IMR-90 (cell line): ENCODE measurements around the gene GNG5. TPM values are rescaled to one million over a fixed set of nuclear protein-coding genes. Genes with fewer than 3 reads are reported as not detected.
A peak's percentile ranks its signal among the peaks of the same experiment; 100 is the strongest.

Experiments
- ATAC-seq: fragments of 200-7000 bp; cut with Tn5 transposase; 2 replicates; pipeline ENCODE4 v1.9.1; 2020; ENCODE audit warnings: low read depth, mild to moderate bottlenecking, moderate library complexity
- BruUV-seq: library from RNA; stranded (reverse); fragments of 400-500 nt; replicated peaks from 2 replicates; lab custom pipeline; 2021; lab: Mats Ljungman, UMichigan
- CTCF ChIA-PET: fragments of 300-600 bp; formaldehyde crosslinking; extraction: SDS; loops from one replicate; lab custom pipeline; 2021; ENCODE audit warnings: antibody characterized with exemption; lab: Yijun Ruan, JAX
- POLR2A ChIA-PET: fragments of 300-600 bp; sonication (Branson Sonifier 250); formaldehyde crosslinking; loops from one replicate; lab custom pipeline; 2022; ENCODE audit warnings: antibody characterized with exemption; ENCODE audit not compliant: unreplicated experiment; lab: Charles Lee
- DNase-seq: peaks from one replicate; pipeline ENCODE4 v3.0.0; 2013
- H2AFZ ChIP-seq: replicated peaks from 2 replicates; pipeline ENCODE3; 2013; ENCODE audit warnings: low read length, mild to moderate bottlenecking; ENCODE audit not compliant: poor library complexity
- H2AK5ac ChIP-seq: 2 replicates; pipeline ENCODE4 v1.6.1; 2013; ENCODE audit warnings: low read depth, low read length, inconsistent platforms
- H2AK9ac ChIP-seq: replicated peaks from 2 replicates; pipeline ENCODE3; 2013; ENCODE audit warnings: mild to moderate bottlenecking, low read depth, low read length, moderate library complexity; ENCODE audit not compliant: poor library complexity
- H2BK120ac ChIP-seq: 2 replicates; pipeline ENCODE4 v1.6.1; 2013; ENCODE audit warnings: low read depth, low read length, inconsistent platforms
- H2BK15ac ChIP-seq: 3 replicates; pipeline ENCODE4 v1.6.1; 2013; ENCODE audit warnings: low read depth, low read length, inconsistent platforms
- H2BK20ac ChIP-seq: 2 replicates; pipeline ENCODE4 v1.6.1; 2013; ENCODE audit warnings: low read depth, mild to moderate bottlenecking, inconsistent platforms, low read length, moderate library complexity
- H2BK5ac ChIP-seq: 2 replicates; pipeline ENCODE4 v1.6.1; 2013; ENCODE audit warnings: mild to moderate bottlenecking, low read depth, low read length, inconsistent platforms; ENCODE audit not compliant: poor library complexity, severe bottlenecking
- H3K14ac ChIP-seq: replicated peaks from 2 replicates; pipeline ENCODE4 v1.6.1; 2013; ENCODE audit warnings: low read depth, low read length, inconsistent platforms
- H3K18ac ChIP-seq: 2 replicates; pipeline ENCODE4 v1.6.1; 2013; ENCODE audit warnings: low read depth, low read length, control low read depth
- H3K23ac ChIP-seq: 2 replicates; pipeline ENCODE4 v1.6.1; 2013; ENCODE audit warnings: low read depth, low read length, inconsistent platforms
- H3K27ac ChIP-seq: 2 replicates; pipeline ENCODE4 v1.5.1; 2013; ENCODE audit warnings: mild to moderate bottlenecking, control low read depth, low read length; ENCODE audit not compliant: insufficient read depth
- H3K27me3 ChIP-seq: 2 replicates; pipeline ENCODE4 v1.6.1; 2013; ENCODE audit warnings: low read length; ENCODE audit not compliant: control insufficient read depth, insufficient read depth
- H3K36me3 ChIP-seq: 2 replicates; pipeline ENCODE4 v1.6.1; 2013; ENCODE audit warnings: low read length, mixed read lengths; ENCODE audit not compliant: control insufficient read depth, insufficient read depth
- H3K4ac ChIP-seq: 2 replicates; pipeline ENCODE4 v1.6.1; 2013; ENCODE audit warnings: low read depth, low read length, inconsistent platforms
- H3K4me1 ChIP-seq: 2 replicates; pipeline ENCODE4 v1.6.1; 2013; ENCODE audit warnings: low read length, mixed read lengths; ENCODE audit not compliant: control insufficient read depth, insufficient read depth
- H3K4me2 ChIP-seq: 2 replicates; pipeline ENCODE4 v1.6.1; 2013; ENCODE audit warnings: low read depth, mild to moderate bottlenecking, control low read depth, low read length, moderate library complexity
- H3K4me3 ChIP-seq: 2 replicates; pipeline ENCODE4 v1.5.1; 2013; ENCODE audit warnings: low read depth, mild to moderate bottlenecking, control low read depth, low read length, moderate library complexity; ENCODE audit not compliant: insufficient read depth
- H3K56ac ChIP-seq: 2 replicates; pipeline ENCODE4 v1.6.1; 2013; ENCODE audit warnings: low read length, inconsistent platforms; ENCODE audit not compliant: insufficient read depth; ENCODE audit errors: extremely low read depth
- H3K79me1 ChIP-seq, 2 experiments: 2 replicates each; pipeline ENCODE4 v1.6.1; 2013; ENCODE audit warnings: low read length in 2 of 2, inconsistent platforms in 1 of 2, low read depth in 1 of 2
- H3K9ac ChIP-seq: 2 replicates; pipeline ENCODE4 v1.6.1; 2013; ENCODE audit warnings: low read depth, low read length, control low read depth
- H3K9me1 ChIP-seq: 2 replicates; pipeline ENCODE4 v1.6.1; 2013; ENCODE audit warnings: low read length, inconsistent platforms; ENCODE audit not compliant: insufficient read depth
- H3K9me3 ChIP-seq: 2 replicates; pipeline ENCODE4 v1.6.1; 2013; ENCODE audit warnings: low read length; ENCODE audit not compliant: control insufficient read depth, insufficient read depth
- H4K20me1 ChIP-seq: 2 replicates; pipeline ENCODE4 v1.6.1; 2013; ENCODE audit warnings: low read length, inconsistent platforms; ENCODE audit not compliant: insufficient read depth
- H4K5ac ChIP-seq: 2 replicates; pipeline ENCODE4 v1.6.1; 2013; ENCODE audit warnings: mild to moderate bottlenecking, low read depth, low read length, control low read depth
- H4K8ac ChIP-seq, 2 experiments: 2 replicates each; pipeline ENCODE4 v1.6.1; 2013; ENCODE audit warnings: low read depth in 2 of 2, low read length in 2 of 2, control low read depth in 1 of 2, inconsistent platforms in 1 of 2
- H4K91ac ChIP-seq: 2 replicates; pipeline ENCODE4 v1.6.1; 2013; ENCODE audit warnings: low read depth, low read length, inconsistent platforms; ENCODE audit not compliant: insufficient read depth
- CEBPB ChIP-seq: IDR thresholded peaks from 2 replicates; pipeline ENCODE4 v1.6.1; 2012; ENCODE audit warnings: low read depth, low read length, improper control_type of control experiment
- POLR2A ChIP-seq: IDR thresholded peaks from 2 replicates; pipeline ENCODE4 v1.6.1; 2012; ENCODE audit warnings: mild to moderate bottlenecking, low read depth, low read length
- SMC3 ChIP-seq: fragments of 150-350 bp; IDR thresholded peaks from 2 replicates; pipeline ENCODE4 v1.6.1; 2016; ENCODE audit warnings: low read depth, mild to moderate bottlenecking, antibody characterized with exemption, low read length, moderate library complexity
- WGBS, 2 experiments: methylation state at CpG; one replicate each; pipeline versions ENCODE4 v1.1.5 to v1.1.7; 2013; ENCODE audit warnings: missing lambda C conversion rate in 2 of 2; ENCODE audit not compliant: insufficient read length in 1 of 2; ENCODE audit errors: extremely low coverage in 2 of 2; 5-methylcytosine and 5-hydroxymethylcytosine counted together
- dilution Hi-C: fragments of 300-500 bp; cut with HindIII; formaldehyde crosslinking; loops from one replicate; pipeline ENCODE4 v1.14.3; 2018; ENCODE audit warnings: low sequenced_read_pairs; ENCODE audit not compliant: unreplicated experiment
- in situ Hi-C: fragments of 300-500 bp; cut with MboI; formaldehyde crosslinking; loops from 3 replicates; pipeline ENCODE4 v1.14.3; 2019; ENCODE audit warnings: low sequenced_read_pairs, inconsistent platforms, mixed read lengths
- intact Hi-C: fragments of 100-400 bp; cut with micrococcal nuclease; formaldehyde crosslinking; loops from 2 replicates; pipeline ENCODE4 v1.10.0; 2022
- polyA plus RNA-seq, 3 experiments: library from polyadenylated mRNA; depleted of rRNA; stranded (reverse); fragments of >200 nt; gene quantifications; 2 replicates each; pipeline ENCODE4 v1.2.3, GENCODE V29; 2012; ENCODE audit warnings: low replicate concordance in 1 of 3
- total RNA-seq: library from RNA; depleted of rRNA; stranded (reverse); fragments of >200 nt; gene quantifications from 2 replicates; pipeline ENCODE4 v1.2.3, GENCODE V29; 2012
- TF ChIP-seq, protein P1 (sequence below): conservative IDR thresholded peaks from 2 replicates; pipeline ENCODE4 v1.5.1; 2012; ENCODE audit warnings: mild to moderate bottlenecking, low read depth, low read length, improper control_type of control experiment
- TF ChIP-seq, protein P2 (sequence below): fragments of 150-350 bp; IDR thresholded peaks from 2 replicates; pipeline ENCODE4 v1.6.1; 2017; ENCODE audit warnings: mild to moderate bottlenecking, antibody characterized with exemption, low read length, low read depth

Gene GNG5
- total and polyA plus RNA-seq, 2 of the 4 experiments (the other 2 are of a cell fraction): 36.4 to 128 TPM

DNA sequence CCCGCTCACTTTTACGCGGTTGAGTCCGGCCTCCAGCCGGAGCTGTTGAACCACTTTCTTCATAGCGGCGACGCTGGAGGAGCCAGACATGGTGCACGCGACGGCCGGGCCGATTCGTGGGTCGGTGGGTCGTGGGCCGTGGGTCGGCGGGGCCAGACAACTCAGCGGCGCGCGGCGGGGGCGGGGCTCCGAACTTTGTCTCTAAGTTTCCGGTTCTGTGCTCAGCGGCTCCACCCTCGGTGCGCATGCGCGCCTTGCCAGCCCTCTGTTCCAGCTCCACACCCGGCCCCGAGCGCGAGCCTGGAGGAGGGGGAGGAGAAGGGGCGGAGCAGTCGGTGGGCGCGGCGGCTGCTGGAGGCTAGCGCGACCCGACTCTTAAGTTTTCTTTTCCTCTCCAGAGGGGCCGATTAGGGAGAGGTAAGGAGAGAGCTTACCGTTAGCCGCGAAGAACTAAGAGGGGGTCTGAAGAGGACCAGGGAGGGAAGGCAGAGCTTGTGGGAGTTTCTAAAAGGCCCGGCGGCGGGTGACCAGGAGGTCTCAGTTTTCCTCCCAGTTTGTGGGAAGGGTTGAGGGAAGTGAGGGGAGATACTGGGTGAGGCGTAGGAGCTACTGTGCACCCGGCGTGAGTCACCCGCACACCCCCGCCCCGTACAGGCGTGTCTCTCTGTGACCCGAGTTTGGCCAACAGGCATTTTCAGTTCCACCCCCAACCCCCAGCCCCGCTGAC is at the start of gene GNG5, which contains the start of gene SPATA1 (continued):
- no peak; the same call in 1 of the 2 replicates for TF ChIP-seq SMC3
- no peak for TF ChIP-seq CEBPB
- TF ChIP-seq, protein P1, sequence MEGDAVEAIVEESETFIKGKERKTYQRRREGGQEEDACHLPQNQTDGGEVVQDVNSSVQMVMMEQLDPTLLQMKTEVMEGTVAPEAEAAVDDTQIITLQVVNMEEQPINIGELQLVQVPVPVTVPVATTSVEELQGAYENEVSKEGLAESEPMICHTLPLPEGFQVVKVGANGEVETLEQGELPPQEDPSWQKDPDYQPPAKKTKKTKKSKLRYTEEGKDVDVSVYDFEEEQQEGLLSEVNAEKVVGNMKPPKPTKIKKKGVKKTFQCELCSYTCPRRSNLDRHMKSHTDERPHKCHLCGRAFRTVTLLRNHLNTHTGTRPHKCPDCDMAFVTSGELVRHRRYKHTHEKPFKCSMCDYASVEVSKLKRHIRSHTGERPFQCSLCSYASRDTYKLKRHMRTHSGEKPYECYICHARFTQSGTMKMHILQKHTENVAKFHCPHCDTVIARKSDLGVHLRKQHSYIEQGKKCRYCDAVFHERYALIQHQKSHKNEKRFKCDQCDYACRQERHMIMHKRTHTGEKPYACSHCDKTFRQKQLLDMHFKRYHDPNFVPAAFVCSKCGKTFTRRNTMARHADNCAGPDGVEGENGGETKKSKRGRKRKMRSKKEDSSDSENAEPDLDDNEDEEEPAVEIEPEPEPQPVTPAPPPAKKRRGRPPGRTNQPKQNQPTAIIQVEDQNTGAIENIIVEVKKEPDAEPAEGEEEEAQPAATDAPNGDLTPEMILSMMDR: 0 out of 2 replicates have a peak, but pooled peaks have one; percentile 1

DNA sequence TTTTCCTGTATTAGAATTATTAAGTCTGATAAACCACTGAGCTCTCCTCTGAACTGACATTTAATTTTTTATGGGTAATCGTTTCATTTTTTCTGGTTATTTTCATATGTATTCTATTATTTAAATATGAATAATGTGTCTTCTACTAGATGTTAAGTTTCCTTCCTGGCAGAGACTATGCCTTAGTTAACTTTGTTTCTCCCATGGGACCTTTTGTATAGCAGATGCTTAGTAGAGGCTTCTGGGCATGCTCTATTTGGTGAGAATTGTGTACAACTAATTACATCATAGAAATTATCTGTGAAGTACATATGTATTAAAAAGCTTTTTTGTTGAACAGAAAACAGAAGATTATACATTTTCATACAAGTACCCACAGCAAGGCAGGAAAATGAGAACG is 44.4 kb upstream of the GNG5 start:
- Histone ChIP-seq H4K91ac (no peak overlapping the region), H3K23ac (no peak overlapping the region), H3K27me3 (no peaks in the 10 kb centered on the region), H3K9ac (no peak overlapping the region), H3K4me1 (no peaks in the 10 kb centered on the region), H2AFZ (no peak overlapping the region), H2BK5ac (no peak overlapping the region), H4K20me1 (no peaks in the 10 kb centered on the region), H2BK15ac (no peak overlapping the region), H2AK9ac (no peak overlapping the region), H2BK20ac (no peak overlapping the region), H3K79me1 (no peaks in the 10 kb centered on the region), H3K4me2 (no peak overlapping the region), H3K27ac (no peak overlapping the region), H3K4me3 (no peak overlapping the region), H2BK120ac (no peak overlapping the region), H3K18ac (no peak overlapping the region), H3K4ac (no peak overlapping the region), H4K5ac (no peak overlapping the region), H3K9me1 (no peaks in the 10 kb centered on the region), H3K36me3 (peaks cover 1% of the 10 kb centered on the region; the same call in 1 of the 2 replicates), H3K56ac (no peak overlapping the region), H4K8ac (no peak overlapping the region), H2AK5ac (no peak overlapping the region), H3K14ac (no peak overlapping the region), H3K9me3 (no peaks in the 10 kb centered on the region)
- intact Hi-C loops (loop anchor here (5.0 kb wide), 1 partner anchor 34 kb away; no protein-coding TSS in a partner anchor), in situ Hi-C loops (no loop called here), dilution Hi-C loops (no loop called here)
- CTCF ChIA-PET: interaction anchor here (0.6 kb wide), 1 partner anchor 45 kb away, joined by 3 read pairs; no protein-coding TSS in a partner anchor
- TF ChIP-seq, protein P2, sequence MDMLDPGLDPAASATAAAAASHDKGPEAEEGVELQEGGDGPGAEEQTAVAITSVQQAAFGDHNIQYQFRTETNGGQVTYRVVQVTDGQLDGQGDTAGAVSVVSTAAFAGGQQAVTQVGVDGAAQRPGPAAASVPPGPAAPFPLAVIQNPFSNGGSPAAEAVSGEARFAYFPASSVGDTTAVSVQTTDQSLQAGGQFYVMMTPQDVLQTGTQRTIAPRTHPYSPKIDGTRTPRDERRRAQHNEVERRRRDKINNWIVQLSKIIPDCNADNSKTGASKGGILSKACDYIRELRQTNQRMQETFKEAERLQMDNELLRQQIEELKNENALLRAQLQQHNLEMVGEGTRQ: no peak
- TF ChIP-seq POLR2A: no peak
- POLR2A ChIA-PET: no interaction called here
- ATAC-seq (no peak), DNase-seq (no peak)
- no TSS peak for BruUV-seq
- WGBS, 2 experiments: no CpG with 5 or more reads among the region's 2 CpGs
